Ammon's horn (tissue), 1 donor: ENCODE results near the gene HTT.

ENCODE experiments used
- DNase-seq: peaks from one replicate; pipeline ENCODE4 v3.0.0-alpha.2; 2016; ENCODE audit warnings: low spot score

HTT gene

GRCh38 chr4:3074078-3074845 lies at the start of gene HTT, which contains the start of gene HTT-AS:
HTT (plus strand) TSS chr4:3074681; CDS start chr4:3074826, 145 bp downstream.
HTT-AS (minus strand) TSS chr4:3074538.
- peak; percentile 98 for DNase-seq

DNA sequence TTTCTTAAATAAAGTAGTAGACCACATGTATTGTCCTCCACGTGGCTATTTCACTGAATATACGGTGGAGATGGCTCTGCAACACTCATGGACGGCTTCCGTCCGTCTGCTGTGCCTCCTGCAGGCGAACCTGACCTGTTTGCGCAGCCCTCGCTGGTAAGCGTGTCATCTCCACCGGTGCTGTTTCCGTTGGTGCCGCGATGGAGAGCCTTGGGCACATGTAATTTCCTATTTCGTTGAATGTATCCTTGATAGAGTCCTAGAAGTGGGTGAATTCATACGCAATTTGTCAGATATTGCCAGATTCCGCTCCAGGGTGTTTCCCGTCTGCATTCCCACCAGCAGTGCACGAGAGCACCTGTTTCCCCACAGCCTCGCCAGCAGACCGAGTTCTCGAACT lies 48.6 kb upstream of the HTT start:
- no peak for DNase-seq

GRCh38 chr4:3026540-3026939 lies 47.9 kb upstream of the HTT start:
- no peak for DNase-seq

- DNase-seq: no peak
Observed at GRCh38 chr4:3029464-3029863, 45.0 kb upstream of the HTT start.

- DNase-seq: no peak
Observed at GRCh38 chr4:3030566-3031356, 43.7 kb upstream of the HTT start.

GRCh38 chr4:3031357-3032082 lies 43.0 kb upstream of the HTT start:
- DNase-seq: no peak

- no peak for DNase-seq
Observed at GRCh38 chr4:3034231-3034630, 40.2 kb upstream of the HTT start.

GRCh38 chr4:3035249-3035648 lies 39.2 kb upstream of the HTT start:
- no peak for DNase-seq

DNA sequence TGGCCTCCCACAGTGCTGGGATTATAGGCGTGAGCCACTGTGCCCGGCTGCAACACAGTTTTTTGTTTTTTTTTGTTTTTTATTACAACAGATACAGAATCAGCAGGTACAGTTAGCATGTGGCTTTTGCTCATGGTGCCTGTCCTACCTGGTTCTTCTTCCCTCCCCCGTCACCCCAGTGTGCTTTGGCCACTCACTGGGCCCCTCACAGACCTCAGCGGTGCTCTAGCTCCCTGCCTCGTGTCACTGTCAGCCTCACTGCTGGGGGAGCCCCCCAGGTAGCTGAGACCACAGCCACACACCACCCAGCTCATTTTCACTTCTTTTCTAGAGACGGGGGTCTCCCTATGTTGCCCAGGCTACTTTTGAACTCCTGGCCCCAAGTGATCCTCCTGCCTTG lies 38.8 kb upstream of the HTT start:
- no peak for DNase-seq

- DNase-seq: no peak
Observed at GRCh38 chr4:3036131-3036952, 38.1 kb upstream of the HTT start.

GRCh38 chr4:3037957-3038461 lies 36.5 kb upstream of the HTT start:
- DNase-seq: no peak

- no peak for DNase-seq
Observed at GRCh38 chr4:3039706-3040366, 34.6 kb upstream of the HTT start.

GRCh38 chr4:3040452-3041191 lies 33.9 kb upstream of the HTT start:
- no peak for DNase-seq

- DNase-seq: peak; percentile 51
Observed at GRCh38 chr4:3041192-3042142, 33.0 kb upstream of the HTT start.

DNA sequence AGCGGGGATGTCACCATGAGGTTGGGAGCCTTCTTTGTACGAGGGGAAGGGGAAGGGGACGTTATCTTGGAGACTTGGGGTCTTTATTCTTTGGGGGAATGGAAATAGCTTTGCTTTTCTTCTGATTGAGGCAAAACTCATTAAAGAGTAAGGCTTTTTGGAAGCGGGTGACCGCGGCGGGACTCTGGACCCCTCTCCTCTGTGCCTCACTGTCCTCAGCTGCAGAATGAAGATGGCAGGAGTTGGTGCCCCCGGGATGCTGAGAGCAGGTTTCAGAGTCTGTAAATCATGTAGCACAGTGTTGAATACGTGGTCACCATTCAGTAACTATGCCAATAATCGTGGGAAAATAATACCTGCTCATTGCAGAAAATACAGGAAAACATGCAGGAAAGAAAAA lies 32.3 kb upstream of the HTT start:
- no peak for DNase-seq

GRCh38 chr4:3043282-3044020 lies 31.0 kb upstream of the HTT start:
- no peak for DNase-seq

GRCh38 chr4:3044870-3045819 lies 29.3 kb upstream of the HTT start:
- DNase-seq: peak; percentile 51
